ENCODE measurements around the gene MPV17L2. TPM values are rescaled to one million over a fixed set of nuclear protein-coding genes. Genes with fewer than 3 reads are reported as not detected.

Gene MPV17L2
- total RNA-seq, 2 experiments from 2014 or later: 6.3 to 6.5 TPM

GRCh38 chr19:18223860-18224524 lies 31.0 kb downstream of the MPV17L2 start:
- no peaks in the 10 kb centered on the region for H3K36me3 Mint-ChIP-seq (ENCODE audit: low read depth)
- CTCF ChIA-PET: interaction anchor here (0.6 to 1.5 kb wide), 10 partner anchors 8 to 164 kb away, joined by 3 to 7 read pairs (median 4); partner anchors contain the start of gene MPV17L2
- intact Hi-C loops (cut with micrococcal nuclease): loop anchor here (1.0 to 2.0 kb wide), 2 partner anchors 20 to 31 kb away; partner anchors contain the start of genes MPV17L2 and RAB3A
- H3K4me1 Mint-ChIP-seq (ENCODE audit: low read depth): peaks cover 27% of the 10 kb centered on the region
- peak; percentile 29 for DNase-seq
- H3K27ac Mint-ChIP-seq: no peak overlapping the region
- no peaks in the 10 kb centered on the region for H3K9me3 Mint-ChIP-seq
- H3K4me3 Mint-ChIP-seq: peak overlapping the region; percentile 76
- peaks cover 54% of the 10 kb centered on the region for H3K27me3 Mint-ChIP-seq (ENCODE audit: low read depth)

DNA sequence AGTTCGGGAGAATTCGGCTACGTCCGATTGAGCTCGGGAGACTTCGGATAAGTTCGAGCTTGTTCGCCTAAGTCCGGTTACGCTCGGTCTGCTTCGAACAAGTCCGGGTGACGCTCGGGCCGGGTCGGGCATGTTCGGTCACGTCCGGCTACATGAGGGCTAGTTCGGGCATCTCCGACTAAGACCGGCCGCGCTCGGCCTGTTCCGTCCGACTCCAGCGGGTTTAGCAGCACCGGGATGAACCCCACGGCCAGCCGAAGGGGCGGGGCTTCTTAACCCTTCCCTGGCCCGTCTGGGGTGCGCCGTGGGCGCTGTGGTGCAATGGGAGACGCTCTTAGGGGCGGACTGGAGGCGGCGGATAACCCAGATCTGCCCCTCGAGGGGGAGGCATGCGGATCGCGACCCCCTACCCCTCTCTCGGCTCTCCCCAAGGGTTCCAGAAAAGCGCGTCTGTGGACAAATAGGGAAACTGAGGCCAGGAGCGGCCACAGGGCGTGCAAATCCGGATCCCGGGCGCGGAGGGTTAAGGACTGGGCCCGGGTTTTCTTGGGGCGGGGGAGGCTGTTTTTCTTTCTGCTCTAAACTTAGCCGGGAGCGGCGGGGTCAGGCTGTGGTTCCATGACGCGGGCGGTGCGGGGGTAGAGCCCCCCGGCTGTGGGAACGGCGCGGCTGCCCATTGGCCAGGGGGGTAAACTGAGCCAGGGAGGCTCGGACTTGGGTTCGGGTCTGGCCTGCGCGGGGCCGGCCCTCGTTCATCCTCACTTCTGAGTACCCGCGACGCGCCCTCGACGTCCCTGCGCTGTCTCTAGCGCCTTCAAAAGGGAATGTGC lies 31.7 kb downstream of the MPV17L2 start:
- peak; percentile 97 for DNase-seq
- intact Hi-C loops (cut with micrococcal nuclease): loop anchor here (1.0 to 2.0 kb wide), 2 partner anchors 20 to 32 kb away; partner anchors contain the start of genes MPV17L2 and RAB3A
- no peaks in the 10 kb centered on the region for H3K36me3 Mint-ChIP-seq (ENCODE audit: low read depth)
- peaks cover 27% of the 10 kb centered on the region for H3K4me1 Mint-ChIP-seq (ENCODE audit: low read depth)
- peaks cover 58% of the 10 kb centered on the region for H3K27me3 Mint-ChIP-seq (ENCODE audit: low read depth)
- CTCF ChIA-PET: interaction anchor here (0.6 to 1.5 kb wide), 10 partner anchors 8 to 163 kb away, joined by 3 to 7 read pairs (median 4); partner anchors contain the start of gene MPV17L2
- H3K9me3 Mint-ChIP-seq: no peaks in the 10 kb centered on the region
- H3K27ac Mint-ChIP-seq: no peak overlapping the region
- H3K4me3 Mint-ChIP-seq: peak overlapping the region; percentile 76

GRCh38 chr19:18225355-18225701 lies 32.3 kb downstream of the MPV17L2 start:
- Mint-ChIP-seq H3K4me3 (peak overlapping the region; percentile 8), H3K27ac (no peak overlapping the region), H3K9me3 (no peaks in the 10 kb centered on the region), H3K4me1 (ENCODE audit: low read depth) (peaks cover 27% of the 10 kb centered on the region), H3K36me3 (ENCODE audit: low read depth) (no peaks in the 10 kb centered on the region), H3K27me3 (ENCODE audit: low read depth) (peaks cover 62% of the 10 kb centered on the region)
- CTCF ChIA-PET: interaction anchor here (1.4 kb wide), 1 partner anchor 103 kb away, joined by 7 read pairs; no protein-coding TSS in a partner anchor
- no peak for DNase-seq
- intact Hi-C loops (cut with micrococcal nuclease): loop anchor here (2.0 kb wide), 1 partner anchor 33 kb away; the partner anchor contains the start of gene MPV17L2

DNA sequence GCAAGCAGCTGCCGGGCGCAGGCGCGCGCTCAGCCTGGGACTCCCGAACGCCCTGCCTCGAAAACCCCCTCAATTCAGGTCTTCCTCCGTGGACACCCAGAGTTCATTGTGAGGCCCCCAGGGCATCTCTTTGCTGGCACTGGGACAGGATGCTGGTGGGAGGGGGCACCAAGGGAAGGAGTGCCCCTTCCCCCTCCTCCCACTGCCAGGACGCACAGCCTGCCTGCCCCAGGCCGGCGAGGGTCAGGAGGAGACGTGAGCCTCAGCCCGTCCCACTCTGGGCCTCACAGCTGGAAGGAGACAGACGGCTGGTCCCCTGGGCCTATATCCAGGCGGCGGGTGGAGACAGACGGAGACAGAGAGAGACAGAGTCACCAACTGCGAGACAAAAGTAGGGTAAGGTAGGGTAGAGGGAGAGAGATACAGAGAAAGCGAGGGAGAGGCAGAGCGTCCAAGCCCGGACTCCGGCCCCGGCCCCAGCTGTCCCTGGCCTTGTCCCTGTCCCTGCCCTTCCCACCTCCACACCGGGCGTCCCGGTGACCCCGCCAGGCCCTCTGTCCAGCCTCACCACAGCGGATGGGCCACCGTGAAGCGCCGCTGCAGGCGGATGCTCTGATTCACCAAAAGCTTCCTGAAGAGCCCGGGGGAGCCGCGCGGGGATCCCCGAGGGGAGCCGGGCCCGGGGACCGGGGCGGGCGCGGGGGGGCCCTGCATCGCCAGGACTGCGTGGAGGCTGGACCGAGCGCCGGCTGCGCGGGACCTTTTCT lies 32.9 kb downstream of the MPV17L2 start, which contains the start of gene PDE4C:
PDE4C (minus strand) TSS at position 737 of the 767 bp plus-strand sequence; CDS start at position 714, 23 bp downstream.
- intact Hi-C loops (cut with micrococcal nuclease): loop anchor here (2.0 kb wide), 1 partner anchor 33 kb away; the partner anchor contains the start of gene MPV17L2
- CTCF ChIA-PET: no interaction called here

GRCh38 chr19:18226956-18227780 lies 34.1 kb downstream of the MPV17L2 start:
- Mint-ChIP-seq H3K27me3 (ENCODE audit: low read depth) (peaks cover 62% of the 10 kb centered on the region), H3K4me1 (ENCODE audit: low read depth) (peaks cover 25% of the 10 kb centered on the region), H3K36me3 (ENCODE audit: low read depth) (no peaks in the 10 kb centered on the region), H3K4me3 (no peak overlapping the region), H3K9me3 (no peaks in the 10 kb centered on the region), H3K27ac (no peak overlapping the region)
- intact Hi-C loops (cut with micrococcal nuclease): no loop called here
- DNase-seq: no peak
- CTCF ChIA-PET: no interaction called here

More for the DNA sequence above, 32.9 kb downstream of the MPV17L2 start, which contains the start of gene PDE4C:
- Mint-ChIP-seq H3K36me3 (ENCODE audit: low read depth) (no peaks in the 10 kb centered on the region), H3K27ac (no peak within 1 kb of the TSS), H3K9me3 (no peaks in the 10 kb centered on the region), H3K27me3 (ENCODE audit: low read depth) (peaks cover 64% of the 10 kb centered on the region), H3K4me1 (ENCODE audit: low read depth) (peaks cover 27% of the 10 kb centered on the region), H3K4me3 (peak within 1 kb of the TSS; percentile 32)
- DNase-seq: no peak

GRCh38 chr19:18227781-18228271 lies 34.8 kb downstream of the MPV17L2 start:
- CTCF ChIA-PET: interaction anchor here (1.1 kb wide), 1 partner anchor 51 kb away, joined by 3 read pairs; no protein-coding TSS in a partner anchor
- peaks cover 68% of the 10 kb centered on the region for H3K27me3 Mint-ChIP-seq (ENCODE audit: low read depth)
- no peak for DNase-seq
- intact Hi-C loops (cut with micrococcal nuclease): no loop called here
- no peak overlapping the region for H3K4me3 Mint-ChIP-seq
- peaks cover 28% of the 10 kb centered on the region for H3K4me1 Mint-ChIP-seq (ENCODE audit: low read depth)
- no peaks in the 10 kb centered on the region for H3K9me3 Mint-ChIP-seq
- H3K36me3 Mint-ChIP-seq (ENCODE audit: low read depth): no peaks in the 10 kb centered on the region
- no peak overlapping the region for H3K27ac Mint-ChIP-seq

- intact Hi-C loops (cut with micrococcal nuclease): no loop called here
- Mint-ChIP-seq H3K4me1 (ENCODE audit: low read depth) (peaks cover 25% of the 10 kb centered on the region), H3K4me3 (no peak overlapping the region), H3K27me3 (ENCODE audit: low read depth) (peaks cover 73% of the 10 kb centered on the region), H3K9me3 (peaks cover 2% of the 10 kb centered on the region), H3K27ac (no peak overlapping the region), H3K36me3 (ENCODE audit: low read depth) (no peaks in the 10 kb centered on the region)
- no peak for DNase-seq
- CTCF ChIA-PET: no interaction called here
Observed at GRCh38 chr19:18229474-18229873, 36.5 kb downstream of the MPV17L2 start.

GRCh38 chr19:18229915-18230314 lies 36.9 kb downstream of the MPV17L2 start:
- Mint-ChIP-seq H3K4me1 (ENCODE audit: low read depth) (peaks cover 21% of the 10 kb centered on the region), H3K27me3 (ENCODE audit: low read depth) (peaks cover 71% of the 10 kb centered on the region), H3K27ac (no peak overlapping the region), H3K36me3 (ENCODE audit: low read depth) (no peaks in the 10 kb centered on the region), H3K9me3 (peaks cover 2% of the 10 kb centered on the region), H3K4me3 (no peak overlapping the region)
- CTCF ChIA-PET: interaction anchor here (0.6 to 1.2 kb wide), 2 partner anchors 22 to 50 kb away, joined by 5 read pairs; no protein-coding TSS in a partner anchor
- intact Hi-C loops (cut with micrococcal nuclease): no loop called here
- DNase-seq: no peak

GRCh38 chr19:18230941-18231734 lies 38.1 kb downstream of the MPV17L2 start:
- intact Hi-C loops (cut with micrococcal nuclease): no loop called here
- DNase-seq: no peak
- CTCF ChIA-PET: interaction anchor here (0.6 to 1.4 kb wide), 5 partner anchors 21 to 97 kb away, joined by 3 to 5 read pairs (median 4); no protein-coding TSS in a partner anchor
- peaks cover 68% of the 10 kb centered on the region for H3K27me3 Mint-ChIP-seq (ENCODE audit: low read depth)
- H3K27ac Mint-ChIP-seq: no peak overlapping the region
- no peaks in the 10 kb centered on the region for H3K36me3 Mint-ChIP-seq (ENCODE audit: low read depth)
- no peak overlapping the region for H3K4me3 Mint-ChIP-seq
- H3K4me1 Mint-ChIP-seq (ENCODE audit: low read depth): peaks cover 9% of the 10 kb centered on the region
- H3K9me3 Mint-ChIP-seq: peaks cover 2% of the 10 kb centered on the region

- H3K27ac Mint-ChIP-seq: no peak overlapping the region
- H3K36me3 Mint-ChIP-seq (ENCODE audit: low read depth): no peaks in the 10 kb centered on the region
- no peak overlapping the region for H3K4me3 Mint-ChIP-seq
- H3K9me3 Mint-ChIP-seq: peaks cover 2% of the 10 kb centered on the region
- CTCF ChIA-PET: interaction anchor here (1.1 to 1.4 kb wide), 3 partner anchors 20 to 48 kb away, joined by 3 to 5 read pairs (median 4); no protein-coding TSS in a partner anchor
- peaks cover 65% of the 10 kb centered on the region for H3K27me3 Mint-ChIP-seq (ENCODE audit: low read depth)
- peaks cover 6% of the 10 kb centered on the region for H3K4me1 Mint-ChIP-seq (ENCODE audit: low read depth)
- intact Hi-C loops (cut with micrococcal nuclease): no loop called here
- no peak for DNase-seq
Observed at GRCh38 chr19:18231775-18232174, 38.8 kb downstream of the MPV17L2 start.

Data from activated naive CD4-positive, alpha-beta T cell treated with anti-CD3 and anti-CD28 coated beads for 36 hours (primary cell).